Measurements from ENCODE around the gene ZBED1.
"Not testable (repeated sequence)": the region's sequence is repeated elsewhere in the genome, so short reads cannot be mapped to it uniquely, and the experiment has no call there.

ZBED1 gene

DNA sequence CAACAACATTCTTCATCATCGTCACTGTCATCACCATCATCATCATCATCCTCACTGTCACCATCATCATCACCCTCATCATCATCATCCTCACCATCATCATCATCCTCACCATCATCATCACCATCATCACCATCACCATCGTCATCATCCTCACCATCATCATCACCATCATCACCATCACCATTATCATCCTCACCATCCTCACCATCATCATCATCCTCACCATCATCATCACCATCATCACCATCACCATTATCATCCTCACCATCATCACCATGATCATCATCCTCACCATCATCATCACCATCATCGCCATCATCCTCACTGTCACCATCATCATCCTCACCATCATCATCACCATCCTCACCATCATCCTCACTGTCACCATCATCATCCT lies 18.9 kb upstream of the ZBED1 start:
- DNase-seq (ENCODE audit: low read depth), result not testable (repeated sequence)

GRCh38 chrX:2517055-2517454 lies 16.3 kb upstream of the ZBED1 start:
- no peak for DNase-seq (ENCODE audit: low read depth)

DNA sequence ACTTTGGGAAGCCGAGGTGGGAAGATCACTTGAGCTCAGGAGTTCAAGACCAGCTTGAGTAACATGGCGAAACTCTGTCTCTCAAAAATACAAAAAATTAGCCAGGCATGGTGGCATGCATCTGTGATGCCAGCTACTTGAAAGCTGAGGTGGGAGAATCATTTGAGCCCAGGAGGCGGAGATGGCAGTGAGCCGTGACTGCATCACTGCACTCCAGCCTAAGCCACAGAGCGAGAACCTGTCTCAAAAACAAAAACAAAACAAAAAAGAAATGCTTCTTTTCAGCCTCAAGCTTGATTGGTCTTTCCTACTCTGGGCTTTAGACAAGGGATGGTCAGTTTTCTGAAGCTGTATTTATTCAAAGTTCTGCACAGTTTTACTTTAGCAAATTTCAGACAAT lies 15.8 kb upstream of the ZBED1 start:
- no peak for DNase-seq (ENCODE audit: low read depth)

DNA sequence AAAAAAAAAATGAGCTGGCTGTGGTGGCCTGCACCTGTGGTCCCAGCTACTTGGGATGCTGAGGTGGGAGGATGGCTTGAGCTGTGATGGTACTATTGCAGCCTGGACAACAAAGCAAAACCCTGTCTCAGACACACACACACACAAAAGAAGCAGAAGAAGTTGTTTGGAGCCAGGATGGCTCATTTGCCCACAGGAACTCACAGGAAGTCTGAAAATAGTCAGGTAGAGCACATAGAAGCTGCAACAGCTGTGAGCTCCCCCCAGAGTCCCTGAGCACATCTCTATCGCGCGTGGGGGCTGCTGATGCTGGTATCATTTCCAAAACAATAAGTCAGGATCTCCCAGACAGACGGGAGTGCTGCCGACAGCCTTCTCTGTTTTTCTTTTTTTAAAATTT lies 13.4 kb upstream of the ZBED1 start:
- DNase-seq (ENCODE audit: low read depth), result no peak

GRCh38 chrX:2513121-2513664 lies 12.4 kb upstream of the ZBED1 start:
- no peak for DNase-seq (ENCODE audit: low read depth)

DNA sequence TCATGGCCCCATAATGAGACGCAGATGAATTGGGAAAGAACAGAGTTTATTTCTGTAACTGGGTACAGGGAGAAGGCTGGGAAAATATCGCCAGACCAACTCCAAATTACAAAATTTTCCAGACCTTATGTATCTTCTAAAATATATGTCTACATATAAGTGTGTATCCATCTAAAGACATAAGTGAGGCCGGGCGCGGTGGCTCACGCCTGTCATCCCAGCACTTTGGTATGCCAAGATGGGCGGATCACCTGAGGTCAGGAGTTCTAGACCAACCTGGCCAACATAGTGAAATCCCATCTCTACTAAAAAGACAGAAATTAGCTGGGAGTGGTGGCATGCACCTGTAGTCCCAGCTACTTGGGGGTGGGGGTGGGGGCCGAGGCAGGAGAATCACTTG lies 11.7 kb upstream of the ZBED1 start:
- DNase-seq (ENCODE audit: low read depth), result no peak

- DNase-seq (ENCODE audit: low read depth), result no peak
These were observed 10.6 kb upstream of the ZBED1 start for GRCh38 chrX:2511326-2511725.

DNA sequence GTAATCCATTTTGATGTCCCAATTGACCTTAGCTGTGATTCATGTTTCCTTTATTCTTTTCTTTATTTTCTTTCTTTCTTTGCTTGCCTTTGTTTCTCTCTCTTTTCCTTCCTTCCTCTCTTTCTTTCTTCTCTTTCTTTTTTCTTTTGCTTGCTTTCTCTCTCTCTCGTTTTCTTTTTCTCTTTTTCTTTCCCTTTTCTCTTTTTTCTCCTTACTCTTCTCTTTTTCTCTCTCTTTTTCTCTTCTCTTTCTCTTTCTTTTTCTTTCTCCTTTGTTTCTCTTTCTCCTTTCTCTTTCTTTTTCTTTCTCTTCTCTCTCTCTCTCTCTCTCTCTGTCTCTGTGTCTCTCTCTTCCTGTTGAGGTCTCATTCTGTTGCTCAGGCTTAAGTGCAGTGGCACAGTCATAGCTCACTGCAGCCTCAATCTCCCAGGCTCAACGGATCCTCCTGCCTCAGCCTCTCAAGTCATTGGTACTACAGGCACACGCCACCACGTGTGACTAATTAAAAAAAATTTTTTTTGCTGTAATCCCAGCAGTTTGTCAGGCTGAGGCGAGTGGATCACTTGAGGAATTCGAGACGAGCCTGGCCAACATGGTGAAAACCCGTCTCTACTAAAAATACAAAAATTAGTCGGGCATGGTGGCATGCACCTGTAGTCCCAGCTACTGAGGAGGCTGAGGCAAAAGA lies 8.0 kb upstream of the ZBED1 start:
- no peak for DNase-seq (ENCODE audit: low read depth)

DNA sequence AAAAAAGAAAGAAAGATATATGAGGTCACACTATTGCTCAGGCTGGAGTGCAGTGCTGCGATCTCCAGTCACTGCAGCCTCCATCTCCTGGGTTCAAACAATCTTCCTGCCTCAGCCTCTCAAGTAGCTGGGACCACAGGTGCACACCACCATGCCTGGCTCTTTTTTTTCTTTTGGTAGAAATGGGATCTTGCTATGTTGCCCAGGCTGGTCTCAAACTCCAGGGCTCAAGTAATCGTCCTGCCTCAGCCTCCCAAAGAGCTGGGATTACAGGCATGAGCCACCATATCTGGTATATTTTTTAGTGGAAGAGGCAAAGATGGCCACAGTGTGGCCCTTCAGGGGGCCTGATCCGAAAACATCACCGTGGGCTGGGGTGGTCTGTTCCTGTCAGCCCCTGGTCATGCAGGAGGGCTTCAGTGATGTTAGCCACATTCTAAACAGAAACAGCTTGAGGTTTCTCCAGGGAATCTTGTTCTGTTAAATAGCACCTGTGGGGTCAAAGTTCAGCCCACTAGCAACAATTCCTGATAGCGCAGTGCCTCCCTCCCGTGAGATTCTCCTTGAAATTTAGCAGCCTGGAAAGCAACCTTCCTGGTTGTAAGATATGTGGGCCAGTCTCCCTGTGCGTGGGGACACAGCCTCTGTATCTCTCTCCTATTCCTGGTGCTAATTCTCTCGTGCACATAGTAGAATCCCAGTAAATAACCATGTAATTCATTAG lies 7.3 kb upstream of the ZBED1 start:
- DNase-seq (ENCODE audit: low read depth), result no peak

DNA sequence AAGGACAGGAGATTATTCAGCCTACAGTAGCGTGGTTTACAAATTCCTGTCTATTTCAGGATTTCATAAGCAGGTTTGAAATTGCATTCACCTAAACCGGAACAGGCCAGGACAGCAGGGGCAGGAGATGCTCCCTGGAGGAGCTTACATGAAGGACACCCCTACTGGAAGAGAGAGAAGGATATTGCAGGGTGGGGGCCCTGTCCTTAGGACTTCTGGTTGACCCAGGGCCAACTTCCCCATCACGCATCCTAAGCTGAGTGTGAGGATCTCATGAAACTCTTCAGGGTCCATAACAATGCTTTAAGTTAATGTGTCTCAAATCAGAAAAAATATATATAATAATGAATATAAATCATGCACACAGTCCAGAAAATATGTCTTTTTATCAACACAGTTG lies 6.4 kb upstream of the ZBED1 start:
- no peak for DNase-seq (ENCODE audit: low read depth)

GRCh38 chrX:2505341-2505740 lies 4.6 kb upstream of the ZBED1 start:
- DNase-seq (ENCODE audit: low read depth), result not testable (repeated sequence)

DNA sequence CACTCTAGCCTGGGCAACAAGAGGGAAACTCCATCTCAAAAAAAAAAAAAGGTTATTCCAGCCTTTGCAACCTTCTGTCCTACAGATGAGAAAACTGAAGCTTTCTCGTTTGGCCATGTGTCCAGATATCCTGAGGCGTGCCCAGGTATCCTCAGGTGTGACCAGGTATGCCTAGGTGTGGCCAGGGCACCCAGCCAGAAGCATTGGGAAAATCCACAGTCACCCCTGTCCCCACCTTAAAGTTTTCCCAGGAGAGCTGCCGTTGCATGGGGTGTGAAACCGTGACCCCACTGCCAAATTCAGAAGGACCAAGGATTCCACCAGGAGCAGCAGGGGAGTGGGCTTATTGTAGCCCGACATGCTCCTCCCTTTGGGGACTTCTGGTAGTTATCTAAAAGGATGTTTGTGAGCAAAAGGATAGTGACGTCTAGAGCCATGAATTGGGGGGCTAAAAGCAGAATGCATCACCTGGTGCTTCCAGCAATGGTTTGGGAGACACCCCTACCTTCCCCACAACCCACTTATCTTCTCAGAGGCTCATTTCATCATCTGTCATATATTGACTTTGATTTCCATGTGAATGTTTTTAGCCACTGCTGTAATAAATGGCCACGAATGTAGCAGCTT lies 4.0 kb upstream of the ZBED1 start:
- no peak for DNase-seq (ENCODE audit: low read depth)

DNA sequence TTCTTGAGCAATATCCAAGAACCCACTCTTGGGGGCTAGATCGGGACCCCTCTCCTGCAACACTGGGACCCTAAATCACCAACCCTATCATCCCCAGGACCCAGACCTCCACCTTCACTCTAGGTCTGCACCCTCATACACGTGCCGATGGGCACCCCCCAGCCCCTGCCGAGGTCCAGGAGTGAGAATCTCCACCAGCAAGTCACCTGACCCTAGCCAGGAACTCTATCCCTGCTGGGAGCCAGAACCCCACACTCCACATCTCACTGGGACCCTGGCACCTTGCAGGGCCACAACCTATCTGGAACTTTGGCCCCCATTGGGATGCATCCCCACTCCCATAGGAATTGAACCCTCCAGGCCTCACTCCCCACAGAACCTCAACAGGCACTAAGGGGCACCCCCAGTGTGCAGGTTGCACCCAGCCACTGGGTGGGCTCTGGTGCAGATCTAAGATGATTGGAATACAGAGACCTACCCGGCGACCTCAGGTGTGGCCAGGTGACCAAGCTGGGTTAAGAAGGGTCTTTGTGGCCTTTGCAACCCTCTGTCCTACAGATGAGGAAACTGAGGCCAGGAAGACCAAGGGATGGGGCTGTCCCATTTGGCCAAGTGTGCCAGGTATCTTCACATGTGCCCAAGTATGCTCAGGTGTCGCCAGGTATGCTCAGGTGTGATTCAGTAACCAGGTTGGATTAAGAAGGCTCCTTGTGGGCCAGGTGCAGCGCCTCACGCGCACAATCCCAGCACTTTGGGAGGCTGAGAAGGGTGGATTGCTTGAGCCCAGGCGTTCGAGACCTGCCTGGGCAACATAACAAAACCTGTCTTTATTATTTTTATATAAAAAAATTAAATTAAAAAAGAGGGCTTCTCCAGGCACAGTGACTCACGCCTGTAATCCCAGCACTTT lies 3.1 kb upstream of the ZBED1 start:
- DNase-seq (ENCODE audit: low read depth), result no peak

GRCh38 chrX:2502668-2503519 lies 2.1 kb upstream of the ZBED1 start:
- DNase-seq (ENCODE audit: low read depth), result no peak

- DNase-seq (ENCODE audit: low read depth), result no peak
These were observed 1.4 kb upstream of the ZBED1 start for GRCh38 chrX:2502120-2502667.

DNA sequence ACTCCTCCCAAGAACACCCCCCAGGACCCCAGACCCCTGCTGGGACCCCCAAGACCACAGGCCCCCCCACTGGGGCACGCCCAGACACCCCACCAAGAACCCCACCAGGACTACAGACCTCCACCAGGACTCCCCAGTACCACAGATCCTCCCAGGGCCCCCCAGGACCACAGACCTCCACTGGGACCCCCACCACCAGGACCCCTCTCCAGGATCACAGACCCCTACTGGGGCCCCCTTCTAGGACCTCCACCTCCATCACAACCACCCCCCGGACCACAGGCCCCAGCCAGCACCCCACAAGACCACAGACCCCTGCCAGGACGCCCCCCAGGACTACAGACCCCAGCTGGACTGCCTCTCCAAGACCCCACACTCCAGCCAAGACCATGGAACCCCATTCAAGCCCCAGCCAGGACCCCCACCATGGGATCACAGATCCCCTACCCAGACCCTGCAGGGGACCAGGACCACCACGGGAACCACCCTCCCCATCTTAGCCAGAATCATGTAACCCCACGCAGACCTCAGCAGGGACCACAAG lies 855 bp upstream of the ZBED1 start:
- no peak for DNase-seq (ENCODE audit: low read depth)

DNA sequence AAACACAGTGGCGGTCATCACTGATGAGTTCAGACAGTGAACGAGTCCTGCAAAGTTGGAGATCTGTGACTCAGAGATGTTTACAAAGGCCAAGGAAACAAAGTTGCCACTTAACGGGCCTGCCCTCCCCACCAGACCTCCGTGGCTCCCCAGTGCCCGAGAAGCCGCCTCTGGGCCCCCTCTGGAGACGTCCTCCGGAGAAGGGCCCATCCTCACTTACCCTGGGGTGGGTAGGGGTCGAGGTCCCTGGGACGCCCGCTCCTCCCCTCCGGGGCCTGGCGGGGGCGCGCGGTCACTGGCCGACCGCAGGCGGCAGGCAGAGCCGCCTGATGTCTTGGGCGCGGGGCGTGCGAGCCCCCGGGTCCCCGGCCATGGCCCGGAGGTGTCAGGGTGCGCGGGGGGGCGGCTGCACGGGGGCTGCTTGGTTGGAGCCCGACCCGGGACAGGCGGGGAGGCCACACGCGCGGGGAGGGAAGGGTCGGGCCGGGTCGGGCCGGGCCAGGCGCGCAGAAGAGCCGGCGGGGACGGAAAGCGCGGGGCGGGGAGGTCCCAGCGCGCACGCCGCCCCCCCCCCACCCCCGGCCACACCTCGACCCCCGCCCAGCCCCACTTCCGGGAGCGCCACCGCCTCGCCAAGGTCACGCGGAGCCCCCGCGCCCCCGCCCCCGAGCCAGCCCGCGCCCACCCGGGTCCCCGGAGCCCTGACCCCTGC lies 529 bp downstream of the ZBED1 start:
- peak; percentile 10 for DNase-seq (ENCODE audit: low read depth)

DNA sequence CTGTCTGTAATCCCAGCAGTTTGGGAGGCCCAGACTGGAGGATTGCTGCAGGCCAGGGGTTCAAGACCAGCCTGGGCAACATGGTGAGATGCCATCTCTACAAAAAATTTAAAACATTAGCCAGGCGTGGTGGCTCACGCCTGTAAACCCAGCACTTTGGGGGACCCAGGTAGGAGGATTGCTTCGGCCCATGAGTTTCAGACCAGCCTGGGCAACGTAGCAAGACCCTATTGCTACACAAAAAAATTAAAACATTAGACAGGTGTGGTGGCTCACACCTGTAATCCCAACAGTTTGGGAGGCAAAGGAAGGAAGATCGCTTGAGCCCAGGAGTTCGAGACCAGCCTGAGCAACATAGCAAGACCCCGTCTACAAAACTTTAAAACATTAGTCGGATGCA lies 1.3 kb downstream of the ZBED1 start:
- DNase-seq (ENCODE audit: low read depth), result no peak

- no peak for DNase-seq (ENCODE audit: low read depth)
These were observed 1.9 kb downstream of the ZBED1 start for GRCh38 chrX:2498781-2499302.
